ENCODE data around the gene CTNND2. TPM values are rescaled to one million over a fixed set of nuclear protein-coding genes. Genes with fewer than 3 reads are reported as not detected.
"Not testable (repeated sequence)": the region's sequence is repeated elsewhere in the genome, so short reads cannot be mapped to it uniquely, and the experiment has no call there.

Gene CTNND2
- total RNA-seq, 2 experiments from 2014 or later, result not detected

- ChIA-PET POLR2A (no interaction called here), CTCF (interaction anchor here (0.7 kb wide), 1 partner anchor 174 kb away, joined by 3 read pairs; no protein-coding TSS in a partner anchor)
Observed at GRCh38 chr5:11888221-11888620, 16.0 kb downstream of the CTNND2 start.

DNA sequence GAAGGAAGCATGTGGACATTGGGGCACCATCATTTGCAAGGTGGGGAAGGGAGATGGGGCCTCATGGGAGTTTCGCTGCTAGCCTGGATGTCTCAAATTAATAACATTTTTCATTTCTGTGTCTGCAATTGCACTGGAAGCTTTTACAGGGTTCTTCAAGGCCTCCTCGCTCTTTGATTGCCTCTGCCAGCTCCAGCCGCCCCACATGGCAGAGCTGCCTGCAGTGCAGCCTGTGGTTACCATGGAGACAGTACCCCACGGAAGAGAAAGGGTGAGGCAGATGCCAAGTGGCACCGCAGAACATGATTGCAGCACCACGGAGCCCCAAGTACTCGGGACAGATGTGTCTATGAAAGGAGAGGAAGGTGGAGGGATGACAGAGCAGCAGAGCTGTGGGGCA is 25.4 kb downstream of the CTNND2 start:
- POLR2A ChIA-PET, result no interaction called here
- CTCF ChIA-PET, result no interaction called here

DNA sequence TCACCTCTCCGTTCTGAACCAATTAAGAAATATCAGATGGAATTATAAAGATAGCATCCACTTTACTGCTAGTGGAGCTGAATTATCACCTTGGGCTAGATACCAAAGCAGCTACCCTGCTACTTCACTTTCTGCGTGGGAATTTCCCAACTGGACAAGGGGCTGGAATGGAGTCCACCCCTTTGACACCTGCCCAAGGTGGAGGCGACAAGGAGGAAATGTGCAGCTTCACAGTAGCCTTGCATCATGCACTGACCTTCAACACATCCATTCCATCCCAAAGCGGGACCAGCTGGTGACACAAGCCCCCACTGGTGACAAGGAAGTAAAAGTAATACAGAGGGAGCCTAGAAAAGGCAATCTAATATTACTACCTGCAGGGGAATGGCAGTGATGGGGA is 30.7 kb downstream of the CTNND2 start:
- POLR2A ChIA-PET, result no interaction called here
- CTCF ChIA-PET, result no interaction called here

DNA sequence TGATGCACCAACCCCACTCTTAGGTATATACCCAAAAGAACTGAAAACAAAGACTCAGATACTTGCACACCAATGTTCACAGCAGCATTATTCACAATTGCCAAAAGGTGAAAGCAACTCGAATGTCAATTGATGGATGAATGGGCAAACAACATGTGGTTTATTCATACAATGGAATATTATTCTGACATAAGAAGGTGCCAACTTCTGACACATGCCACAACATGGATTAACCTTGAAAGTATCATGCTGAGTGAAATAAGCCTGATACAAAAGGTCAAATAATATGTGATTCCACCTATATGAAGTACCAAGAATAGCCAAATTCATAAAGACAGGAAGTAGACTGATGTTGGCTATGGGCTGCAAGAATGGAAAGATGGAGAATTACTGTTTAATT is 35.0 kb downstream of the CTNND2 start:
- POLR2A ChIA-PET, result no interaction called here
- CTCF ChIA-PET, result no interaction called here

- ChIA-PET CTCF (no interaction called here), POLR2A (no interaction called here)
Observed at GRCh38 chr5:11863911-11864310, 40.3 kb downstream of the CTNND2 start.

GRCh38 chr5:11857391-11857790 is 46.9 kb downstream of the CTNND2 start:
- ChIA-PET CTCF (no interaction called here), POLR2A (no interaction called here)

- POLR2A ChIA-PET, result no interaction called here
- CTCF ChIA-PET, result no interaction called here
Observed at GRCh38 chr5:11854936-11855335, 49.3 kb downstream of the CTNND2 start.

DNA sequence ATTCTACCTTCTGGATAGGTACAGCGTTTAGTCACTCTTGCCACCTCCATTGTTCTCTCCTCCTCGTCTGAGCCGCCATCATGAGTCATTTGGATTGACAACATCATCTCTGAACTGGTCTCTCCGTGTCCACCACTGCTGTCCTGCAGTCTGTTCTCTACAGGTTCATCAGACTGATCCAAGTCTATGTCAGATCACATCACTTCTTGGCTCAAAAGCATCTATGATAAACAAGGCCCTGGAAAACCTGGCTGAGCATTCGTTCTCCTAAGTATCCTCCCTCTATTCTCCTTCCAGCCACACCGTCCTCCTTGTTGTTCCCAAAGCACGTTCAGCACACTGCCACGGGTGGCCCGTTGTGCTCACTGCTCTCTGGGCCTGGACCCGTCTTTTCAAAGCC is 50.5 kb downstream of the CTNND2 start:
- ChIA-PET CTCF (no interaction called here), POLR2A (no interaction called here)

DNA sequence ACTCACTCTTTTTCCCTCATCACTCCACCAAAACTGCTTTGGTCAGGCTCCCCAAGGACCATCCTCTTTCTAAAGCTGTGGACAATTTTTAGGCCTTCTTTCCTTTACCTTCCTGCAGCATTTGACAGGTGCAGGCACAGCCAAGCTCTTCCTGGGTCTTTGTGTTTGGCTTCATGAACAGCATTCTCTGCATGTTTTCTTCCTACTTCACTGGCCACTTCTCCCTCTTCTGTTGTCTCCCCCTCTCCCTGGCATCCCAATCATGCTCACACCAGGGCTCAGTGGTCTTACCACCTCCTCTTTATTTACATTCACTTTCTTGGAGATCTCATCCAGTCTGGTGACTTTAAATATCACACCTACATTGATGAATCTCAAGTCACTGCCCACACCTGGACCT is 51.1 kb downstream of the CTNND2 start:
- POLR2A ChIA-PET, result no interaction called here
- CTCF ChIA-PET, result no interaction called here

- ChIA-PET CTCF (no interaction called here), POLR2A (no interaction called here)
Observed at GRCh38 chr5:11852717-11853087, 51.5 kb downstream of the CTNND2 start.

GRCh38 chr5:11851965-11852716 is 52.1 kb downstream of the CTNND2 start:
- CTCF ChIA-PET, result no interaction called here
- POLR2A ChIA-PET, result no interaction called here

DNA sequence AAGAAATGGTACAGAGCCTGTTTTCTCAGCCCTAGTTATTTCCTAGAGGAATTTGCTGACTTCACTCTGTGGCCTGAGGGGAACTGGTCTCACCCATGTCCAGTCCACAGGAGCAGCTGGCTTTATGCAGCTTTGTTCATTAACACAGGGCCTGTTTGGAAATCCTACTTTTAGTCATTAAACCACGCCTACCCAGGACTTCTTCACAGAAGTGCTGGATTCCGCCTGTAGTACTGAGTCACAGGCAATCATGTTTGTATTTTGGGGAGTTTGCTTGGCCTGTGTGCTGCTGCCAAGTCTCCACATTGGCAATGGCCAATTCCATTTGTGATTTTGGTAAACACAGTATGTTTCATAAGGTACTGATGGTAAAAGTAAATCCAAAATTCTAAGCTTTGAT is 52.8 kb downstream of the CTNND2 start:
- ChIA-PET CTCF (no interaction called here), POLR2A (no interaction called here)

GRCh38 chr5:11828566-11828965 is 75.7 kb downstream of the CTNND2 start:
- CTCF ChIA-PET, POLR2A ChIA-PET: not testable (repeated sequence)

GRCh38 chr5:11822598-11822997 is 81.6 kb downstream of the CTNND2 start:
- POLR2A ChIA-PET, result no interaction called here

GRCh38 chr5:11815916-11816315 is 88.3 kb downstream of the CTNND2 start:
- ChIA-PET POLR2A (no interaction called here), CTCF (no interaction called here)

More at GRCh38 chr5:11822598-11822997, 81.6 kb downstream of the CTNND2 start:
- CTCF ChIA-PET, result no interaction called here

DNA sequence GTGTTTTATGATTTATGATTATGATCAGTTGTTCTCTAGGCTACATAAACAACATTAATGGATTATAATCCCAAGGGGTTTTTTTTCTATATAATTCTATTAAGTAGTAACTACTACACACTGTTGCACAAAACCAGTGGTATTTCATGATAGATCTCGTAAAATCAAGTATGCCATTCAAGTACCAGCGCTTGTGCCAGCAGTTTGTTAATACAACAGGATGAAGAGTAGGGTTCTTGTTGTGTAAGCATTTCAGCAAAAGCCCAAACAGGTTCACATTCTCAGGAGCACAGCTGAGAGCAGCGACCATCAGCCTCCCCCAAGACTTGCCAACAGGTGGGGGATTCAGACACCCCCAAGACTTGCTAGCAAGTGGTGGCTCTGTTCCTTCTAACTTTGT is 88.8 kb downstream of the CTNND2 start:
- CTCF ChIA-PET, result no interaction called here
- POLR2A ChIA-PET, result no interaction called here

DNA sequence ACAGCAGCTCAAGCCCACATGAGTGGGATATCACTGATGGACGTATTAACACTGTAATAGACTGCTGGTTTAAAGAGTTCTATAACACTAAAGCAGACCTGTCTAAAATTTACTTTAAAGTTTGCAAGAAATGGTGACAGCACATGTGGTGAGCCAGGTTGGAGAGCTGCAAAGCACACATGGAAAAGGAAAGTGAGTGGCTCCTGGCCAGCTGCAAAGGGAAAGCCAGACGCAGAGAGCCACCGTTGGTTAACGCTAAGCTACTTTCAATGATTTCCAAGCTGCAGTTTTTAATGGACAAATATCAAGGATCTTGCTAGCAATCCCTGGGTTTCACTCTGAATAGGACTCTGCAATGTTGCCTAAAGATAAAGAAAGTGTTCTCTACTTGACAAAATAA is 89.9 kb downstream of the CTNND2 start:
- ChIA-PET CTCF (no interaction called here), POLR2A (no interaction called here)

- POLR2A ChIA-PET, result no interaction called here
- CTCF ChIA-PET, result no interaction called here
Observed at GRCh38 chr5:11809407-11809806, 94.8 kb downstream of the CTNND2 start.

DNA sequence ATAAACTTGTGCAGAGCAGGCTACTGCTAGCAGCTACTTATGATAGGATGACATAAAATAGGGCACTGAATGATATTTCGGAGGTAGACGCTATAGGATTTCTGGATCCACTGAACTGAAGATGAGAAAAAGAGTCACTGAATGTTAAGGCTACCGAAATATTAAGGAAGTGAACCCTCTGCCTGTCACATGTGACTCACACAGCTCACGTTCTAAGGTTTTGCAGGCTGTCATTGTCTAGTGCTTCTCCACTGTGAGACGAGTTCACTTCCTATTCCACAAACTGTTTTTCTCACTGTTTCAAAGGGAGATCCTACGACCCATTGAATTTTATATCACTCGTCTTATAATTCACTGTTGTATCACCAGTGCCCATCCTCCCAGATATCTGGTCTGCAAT is 100.8 kb downstream of the CTNND2 start:
- ChIA-PET POLR2A (no interaction called here), CTCF (no interaction called here)

GRCh38 chr5:11801061-11801460 is 103.2 kb downstream of the CTNND2 start:
- CTCF ChIA-PET, result no interaction called here
- POLR2A ChIA-PET, result no interaction called here

- POLR2A ChIA-PET, result no interaction called here
Observed at GRCh38 chr5:11797132-11797531, 107.1 kb downstream of the CTNND2 start.

DNA sequence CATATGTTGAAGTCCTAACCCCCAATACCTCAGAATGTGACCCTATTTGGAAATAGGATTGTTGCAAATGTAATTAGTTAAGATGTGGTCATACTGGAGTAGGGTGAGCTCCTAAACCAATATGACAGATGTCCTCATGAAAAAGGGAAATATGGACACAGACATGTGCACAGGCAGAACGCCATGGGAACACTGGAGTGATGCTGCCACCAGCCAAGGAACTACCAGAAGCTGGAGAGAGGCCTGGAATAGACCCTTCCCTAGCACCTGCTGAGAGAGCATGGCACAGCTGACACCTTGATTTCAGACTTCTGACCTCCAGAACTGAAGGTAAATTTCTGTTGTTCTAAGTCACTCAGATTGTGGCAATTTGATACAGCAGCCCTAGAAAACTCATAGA is 110.8 kb downstream of the CTNND2 start:
- POLR2A ChIA-PET, result no interaction called here

More at GRCh38 chr5:11797132-11797531, 107.1 kb downstream of the CTNND2 start:
- CTCF ChIA-PET, result no interaction called here

GRCh38 chr5:11792621-11793020 is 111.6 kb downstream of the CTNND2 start:
- ChIA-PET CTCF (no interaction called here), POLR2A (no interaction called here)

More for the DNA sequence above, 110.8 kb downstream of the CTNND2 start:
- CTCF ChIA-PET, result no interaction called here
